DLD1 (cell line): ENCODE results near the gene SYNGR1.
"Not testable (repeated sequence)": the region's sequence is repeated elsewhere in the genome, so short reads cannot be mapped to it uniquely, and the experiment has no call there.

ENCODE experiments used
- in situ Hi-C: cut with HindIII; loops from 2 replicates; pipeline ENCODE4 v1.10.0; 2017; ENCODE audit warnings: low sequenced_read_pairs

SYNGR1 gene

GRCh38 chr22:39395936-39396796, 46.4 kb downstream of the SYNGR1 start:
- in situ Hi-C loops, result no loop called here

GRCh38 chr22:39396797-39397195, 47.0 kb downstream of the SYNGR1 start:
- in situ Hi-C loops, result no loop called here

- in situ Hi-C loops, result no loop called here
Measured at GRCh38 chr22:39401301-39401631, 51.5 kb downstream of the SYNGR1 start.

GRCh38 chr22:39405346-39406085, 55.7 kb downstream of the SYNGR1 start:
- in situ Hi-C loops, result no loop called here

- in situ Hi-C loops, result no loop called here
Measured at GRCh38 chr22:39408173-39408572, 58.4 kb downstream of the SYNGR1 start.

- in situ Hi-C loops, result no loop called here
Measured at GRCh38 chr22:39408807-39409206, 59.0 kb downstream of the SYNGR1 start.

GRCh38 chr22:39409516-39410029, 59.8 kb downstream of the SYNGR1 start:
- in situ Hi-C loops, result no loop called here

GRCh38 chr22:39410264-39410663, 60.5 kb downstream of the SYNGR1 start:
- in situ Hi-C loops, result no loop called here

- in situ Hi-C loops, result not testable (repeated sequence)
Measured at GRCh38 chr22:39411828-39412365, 62.1 kb downstream of the SYNGR1 start.

GRCh38 chr22:39413204-39413603, 63.4 kb downstream of the SYNGR1 start:
- in situ Hi-C loops, result not testable (repeated sequence)

- in situ Hi-C loops, result no loop called here
Measured at GRCh38 chr22:39414377-39414776, 64.6 kb downstream of the SYNGR1 start.

GRCh38 chr22:39414886-39415285, 65.1 kb downstream of the SYNGR1 start:
- in situ Hi-C loops, result no loop called here

GRCh38 chr22:39415506-39415905, 65.7 kb downstream of the SYNGR1 start:
- in situ Hi-C loops, result no loop called here

GRCh38 chr22:39416319-39416718, 66.5 kb downstream of the SYNGR1 start:
- in situ Hi-C loops, result no loop called here

GRCh38 chr22:39417641-39418040, 67.8 kb downstream of the SYNGR1 start:
- in situ Hi-C loops, result no loop called here

- in situ Hi-C loops, result no loop called here
Measured at GRCh38 chr22:39418696-39419095, 68.9 kb downstream of the SYNGR1 start.

- in situ Hi-C loops, result no loop called here
Measured at GRCh38 chr22:39419096-39419495, 69.3 kb downstream of the SYNGR1 start.

GRCh38 chr22:39419911-39420310, 70.1 kb downstream of the SYNGR1 start:
- in situ Hi-C loops, result no loop called here

GRCh38 chr22:39421691-39422090, 71.9 kb downstream of the SYNGR1 start:
- in situ Hi-C loops, result no loop called here

- in situ Hi-C loops, result no loop called here
Measured at GRCh38 chr22:39422101-39422500, 72.3 kb downstream of the SYNGR1 start.

GRCh38 chr22:39422721-39423120, 72.9 kb downstream of the SYNGR1 start:
- in situ Hi-C loops, result no loop called here

- in situ Hi-C loops, result no loop called here
Measured at GRCh38 chr22:39423976-39424375, 74.2 kb downstream of the SYNGR1 start.
